ENCODE data around the gene RTN4RL2.

GRCh38 chr11:57506522-57506921 lies 46.2 kb downstream of the RTN4RL2 start:
- no peak for TF ChIP-seq NFE2L1 (CRISPR knock-in tag; IDR thresholded peaks at IDR 0.05)
- no peak for TF ChIP-seq CTCF (IDR thresholded peaks at IDR 0.05)
- no peak for TF ChIP-seq STAT6 (CRISPR knock-in tag; conservative IDR thresholded peaks at IDR 0.05; ENCODE audit: low read depth)
- TF ChIP-seq RELA (CRISPR knock-in tag; IDR thresholded peaks at IDR 0.05; ENCODE audit: borderline replicate concordance): no peak
- TF ChIP-seq ELF4 (CRISPR knock-in tag; IDR thresholded peaks at IDR 0.05; ENCODE audit: low read depth): no peak
- no peak for TF ChIP-seq USF1 (CRISPR knock-in tag; IDR thresholded peaks at IDR 0.05)
- TF ChIP-seq ZBTB43 (CRISPR knock-in tag; IDR thresholded peaks at IDR 0.05): no peak
- TF ChIP-seq NR2C2 (CRISPR knock-in tag; IDR thresholded peaks at IDR 0.05): no peak
- no peak for TF ChIP-seq TCF7 (CRISPR knock-in tag; IDR thresholded peaks at IDR 0.05; ENCODE audit: low read depth)
- TF ChIP-seq MXD4 (CRISPR knock-in tag; IDR thresholded peaks at IDR 0.05; ENCODE audit: borderline replicate concordance): no peak
- TF ChIP-seq PRDM15 (CRISPR knock-in tag; IDR thresholded peaks at IDR 0.05): no peak

All from WTC11 (cell line).